Fibroblast of skin of scalp (primary cell): ENCODE results near the gene TRIM65. TPM values are rescaled to one million over a fixed set of nuclear protein-coding genes. Genes with fewer than 3 reads are reported as not detected.

Experiments used
- DNase-seq: peaks from one replicate; pipeline ENCODE4 v3.0.0-alpha.2; 2013
- polyA plus RNA-seq, 2 experiments: library from polyadenylated mRNA; unstranded; fragments of 120-200 nt; gene quantifications; one replicate each; pipeline ENCODE4 v1.2.1, GENCODE V29; 2013; ENCODE audit not compliant: insufficient read length in 2 of 2

The TRIM65 gene
- polyA plus RNA-seq (2013, experiment 1 of 2; ENCODE audit: insufficient read length), result 18.0 TPM
- 15.1 TPM for polyA plus RNA-seq (2013, experiment 2 of 2; ENCODE audit: insufficient read length)

DNA sequence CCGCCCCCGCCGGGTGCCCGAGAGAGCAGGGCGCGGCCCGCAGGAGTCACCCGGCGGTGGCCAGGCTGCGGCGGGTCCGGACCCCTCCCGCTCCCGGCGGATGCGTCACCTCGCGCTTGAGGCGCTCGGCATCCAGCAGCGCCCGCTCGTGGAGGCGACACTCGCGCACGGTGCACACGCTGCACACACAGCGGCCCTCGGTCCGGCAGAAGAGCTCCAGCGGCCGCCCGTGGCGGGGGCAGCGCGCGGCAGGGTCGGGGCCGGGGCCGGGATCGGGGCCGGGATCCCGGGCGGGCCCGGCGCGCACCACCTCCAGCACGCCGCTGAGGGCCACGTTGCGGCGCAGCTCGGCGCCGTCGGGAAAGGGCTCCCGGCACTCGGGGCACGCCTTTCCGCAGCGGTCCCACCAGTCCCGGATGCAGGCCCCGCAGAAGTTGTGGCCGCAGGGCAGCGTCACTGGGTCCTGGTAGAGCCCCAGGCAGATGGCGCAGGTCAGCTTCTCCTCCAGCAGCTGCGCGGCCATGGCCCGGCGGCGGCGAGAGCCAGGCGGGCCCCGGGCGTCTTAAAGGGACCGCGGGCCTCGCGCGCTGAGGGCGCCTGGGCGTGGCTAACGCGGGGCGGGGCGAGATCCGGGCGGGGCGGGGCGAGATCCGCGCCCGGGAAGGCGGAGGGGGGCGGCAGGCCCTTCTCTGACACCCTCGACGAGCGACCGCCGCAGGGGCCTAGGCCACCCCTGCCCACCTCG is at the start of gene TRIM65:
TSS of gene TRIM65 (minus strand) at position 537 of the 745 bp plus-strand sequence. CDS start at position 523, 14 bp downstream.
- DNase-seq, result peak; percentile 82

- no peak for DNase-seq
Measured at GRCh38 chr17:75945211-75945610, 48.5 kb upstream of the TRIM65 start.

DNA sequence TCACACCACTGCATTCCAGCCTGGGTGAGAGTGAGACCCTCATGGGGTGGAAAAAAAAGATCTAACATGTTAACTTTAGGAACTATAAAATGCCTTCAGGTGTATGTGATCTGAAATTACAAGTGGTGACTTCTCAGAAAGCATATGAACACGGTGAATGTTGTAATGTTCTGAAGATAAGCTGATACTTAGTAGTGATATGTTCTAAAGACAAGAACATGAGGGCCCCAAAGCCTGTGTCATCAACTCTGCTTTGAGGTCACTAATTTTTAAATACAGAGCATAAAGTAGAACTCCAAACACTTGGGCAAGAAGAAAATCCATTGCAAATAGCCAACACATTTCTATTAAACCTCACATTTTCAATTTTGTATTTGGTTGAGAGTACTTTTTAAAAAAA is 46.7 kb upstream of the TRIM65 start:
- no peak for DNase-seq

DNA sequence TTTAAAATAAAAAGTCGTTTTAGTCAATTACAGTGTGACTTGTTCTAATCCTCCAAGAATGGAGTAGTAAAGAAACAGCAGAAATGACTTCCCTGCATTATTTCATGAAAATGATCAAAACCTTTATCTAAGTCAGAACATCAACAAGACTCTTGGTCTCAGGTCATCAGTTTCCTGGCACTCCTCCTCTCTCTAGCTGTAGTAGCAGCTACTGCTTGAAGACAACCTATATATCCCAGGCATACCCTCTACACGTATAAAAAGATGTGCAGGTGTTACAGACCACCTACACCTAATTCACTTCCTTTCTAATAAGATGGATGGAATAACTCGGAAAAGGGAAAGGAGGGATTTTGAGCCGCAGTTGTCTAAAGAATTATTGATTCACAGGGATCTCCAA is 45.7 kb upstream of the TRIM65 start:
- no peak for DNase-seq

DNA sequence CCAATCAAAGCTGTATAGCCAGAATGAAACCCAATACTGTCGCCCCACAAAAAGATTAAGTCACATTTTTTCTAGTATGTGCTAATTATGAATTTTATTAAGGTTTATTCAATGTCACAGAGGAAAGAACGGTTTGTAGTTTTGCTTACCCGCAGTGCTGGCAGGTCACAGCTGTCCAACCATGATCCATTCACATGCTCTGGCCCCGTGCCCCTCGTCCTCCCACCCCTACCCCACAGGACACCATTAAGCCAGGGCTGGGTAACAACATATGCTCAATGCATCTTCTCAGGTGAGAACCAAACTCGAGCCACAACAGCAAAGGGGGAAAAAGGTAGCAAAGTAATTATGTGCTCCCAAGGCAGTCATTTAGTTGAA is 44.7 kb upstream of the TRIM65 start:
- no peak for DNase-seq

GRCh38 chr17:75940727-75941441 is 44.1 kb upstream of the TRIM65 start, which contains the start of gene FBF1:
TSS of gene FBF1 (minus strand) at chr17:75941042. CDS start at chr17:75938149, 2,893 bp downstream.
- peak; percentile 95 for DNase-seq

GRCh38 chr17:75937652-75938051 is 40.9 kb upstream of the TRIM65 start:
- no peak for DNase-seq

DNA sequence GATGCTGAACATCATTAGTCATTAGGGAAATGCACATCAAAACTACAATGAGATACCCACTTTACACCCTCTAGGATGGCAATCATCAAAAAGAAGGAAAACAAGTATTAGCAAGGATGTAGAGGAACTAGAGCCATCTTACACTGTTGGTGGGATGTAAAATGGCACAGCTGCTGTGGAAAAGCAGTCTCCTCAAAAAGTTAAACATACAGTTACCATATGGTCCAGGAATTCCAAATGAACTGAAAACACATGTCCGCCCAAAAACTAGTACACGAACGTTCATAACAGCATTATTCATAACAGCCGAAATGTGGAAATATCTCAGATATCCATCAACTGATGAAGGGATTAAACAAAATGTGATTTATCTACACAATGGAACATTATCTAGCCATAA is 37.1 kb upstream of the TRIM65 start:
- DNase-seq, result peak; percentile 15

DNA sequence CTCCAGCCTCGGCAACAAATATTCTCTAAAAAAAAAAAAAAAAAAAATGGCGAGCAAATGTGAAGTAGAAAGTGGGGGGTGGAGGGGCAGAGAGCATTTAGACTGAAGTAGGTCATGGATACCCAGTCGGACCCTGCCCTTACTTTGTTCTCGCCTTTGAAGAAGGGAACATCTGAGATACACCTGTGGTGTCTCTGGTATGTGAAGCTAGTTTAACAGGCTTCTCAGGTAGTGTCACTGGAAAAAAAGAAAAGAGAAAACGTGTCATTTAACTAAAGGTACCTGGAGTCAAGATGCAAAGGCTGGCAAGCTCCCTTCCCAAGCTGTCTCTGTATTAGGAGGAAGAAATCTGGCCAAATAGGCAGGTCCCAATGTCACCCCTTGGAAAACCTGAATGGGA is 36.1 kb upstream of the TRIM65 start:
- DNase-seq, result no peak

DNA sequence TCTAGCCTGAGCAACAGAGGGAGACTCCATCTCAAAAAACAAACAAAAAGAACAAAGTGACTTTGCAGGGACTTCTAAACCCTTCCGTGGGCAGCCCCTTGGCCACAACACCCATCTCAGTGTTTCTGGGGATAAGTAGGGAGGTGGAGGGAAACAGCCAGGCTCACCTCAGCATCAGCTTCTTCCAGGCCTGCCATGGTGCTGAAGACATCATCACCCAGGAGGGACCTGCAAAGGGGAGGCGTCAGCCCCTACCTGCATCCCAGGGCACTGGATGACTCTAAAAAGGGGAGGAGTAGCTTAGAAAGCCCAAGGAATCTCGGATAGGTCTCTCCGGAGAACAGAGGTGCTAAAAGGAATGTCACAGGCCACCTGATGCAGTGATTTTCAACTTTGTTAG is 34.3 kb upstream of the TRIM65 start:
- no peak for DNase-seq

GRCh38 chr17:75927286-75927922 is 30.7 kb upstream of the TRIM65 start:
- DNase-seq, result no peak

DNA sequence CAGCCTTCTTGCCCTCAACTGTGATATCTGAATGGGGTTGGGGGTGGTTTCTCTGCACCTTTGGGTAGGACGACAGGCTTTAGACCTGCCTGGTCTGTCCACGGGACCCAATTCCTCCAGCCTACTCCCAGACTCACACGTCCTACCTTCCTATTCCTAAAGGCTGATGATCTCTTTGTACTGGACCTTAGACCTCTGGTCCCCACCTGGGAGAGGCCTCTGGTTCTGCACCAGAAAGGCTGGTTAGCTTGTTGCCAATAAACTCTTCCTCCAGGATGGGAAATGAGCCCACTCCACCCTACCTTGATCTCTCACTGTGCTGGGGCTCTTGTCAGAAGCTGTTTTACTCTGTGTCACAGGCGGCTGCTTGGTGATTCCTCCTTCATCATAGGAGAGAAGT is 29.7 kb upstream of the TRIM65 start:
- DNase-seq, result no peak

- DNase-seq, result no peak
Measured at GRCh38 chr17:75925912-75926311, 29.2 kb upstream of the TRIM65 start.

DNA sequence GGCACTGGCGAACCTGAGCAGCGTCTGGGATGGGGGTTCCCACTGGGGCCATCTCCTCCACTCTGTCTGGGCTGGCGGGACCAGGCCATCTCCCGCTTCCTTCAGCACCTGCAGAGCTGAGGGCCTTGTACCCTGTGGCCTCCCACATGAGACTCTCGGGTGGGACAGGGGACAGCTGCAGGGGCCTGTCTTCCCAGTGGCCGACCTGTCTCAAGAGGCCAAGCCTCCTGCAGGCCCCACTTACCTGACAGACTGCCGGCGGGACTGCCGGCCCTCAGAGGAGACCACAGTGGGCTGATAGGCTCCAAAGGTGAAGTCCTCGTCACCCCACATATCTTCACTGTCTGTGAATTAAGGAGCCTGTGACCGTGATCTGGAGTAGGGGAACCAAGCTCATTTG is 28.4 kb upstream of the TRIM65 start:
- no peak for DNase-seq

GRCh38 chr17:75922963-75923874 is 26.5 kb upstream of the TRIM65 start:
- no peak for DNase-seq

DNA sequence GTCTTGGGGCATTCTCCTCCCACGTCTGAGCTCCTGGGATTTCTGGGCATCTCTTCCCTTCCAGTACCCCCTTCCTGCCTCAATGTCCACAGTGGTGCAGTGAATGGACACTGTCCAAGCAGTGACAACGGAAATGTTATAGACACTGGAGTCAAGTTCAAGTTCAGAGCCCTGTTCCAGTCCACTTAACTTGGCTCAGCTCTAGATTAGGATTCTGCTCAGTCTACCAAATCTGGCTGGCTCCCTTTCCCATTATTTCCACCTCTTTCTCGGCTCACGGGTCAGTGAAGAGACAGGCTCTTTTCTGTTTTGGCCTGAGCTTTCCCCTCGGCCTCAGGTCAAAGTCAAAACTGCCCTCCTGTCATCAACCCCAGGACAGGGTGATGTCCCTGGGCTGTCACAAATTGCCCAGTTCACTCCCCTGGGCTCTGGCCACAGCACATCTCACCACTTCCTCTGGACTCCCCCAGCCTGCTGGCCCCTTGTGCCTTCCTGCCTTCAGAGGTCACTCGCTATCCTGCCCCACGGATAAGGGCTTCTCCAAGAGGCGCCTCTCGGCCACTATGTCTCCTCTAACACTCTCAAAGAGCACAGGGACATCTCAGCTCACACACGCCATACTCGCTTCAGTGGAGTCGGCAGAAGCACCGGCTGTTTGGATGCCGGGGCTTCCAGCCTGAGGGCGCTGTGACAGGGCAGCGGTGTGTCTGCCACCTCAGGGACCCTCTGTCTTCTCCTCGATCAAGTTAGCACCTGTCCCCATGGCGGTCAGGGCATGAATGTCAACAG is 25.6 kb upstream of the TRIM65 start:
- no peak for DNase-seq

DNA sequence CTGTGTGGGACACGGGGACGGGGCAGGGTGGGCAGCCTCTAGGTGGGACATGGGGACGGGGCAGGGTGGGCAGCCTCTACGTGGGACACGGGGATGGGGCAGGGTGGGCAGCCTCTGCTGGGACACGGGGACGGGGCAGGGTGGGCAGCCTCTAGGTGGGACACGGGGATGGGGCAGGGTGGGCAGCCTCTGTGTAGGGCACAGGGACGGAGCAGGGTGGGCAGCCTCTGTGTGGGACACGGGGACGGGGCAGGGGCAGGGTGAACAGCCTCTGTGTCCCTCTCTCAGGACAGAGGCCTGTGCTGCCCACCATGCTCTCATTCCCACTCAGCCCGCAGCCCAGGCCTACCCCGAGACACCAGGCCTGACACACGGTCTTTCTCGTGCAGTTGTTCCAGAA is 24.8 kb upstream of the TRIM65 start:
- no peak for DNase-seq

GRCh38 chr17:75920045-75920560 is 23.4 kb upstream of the TRIM65 start:
- no peak for DNase-seq

DNA sequence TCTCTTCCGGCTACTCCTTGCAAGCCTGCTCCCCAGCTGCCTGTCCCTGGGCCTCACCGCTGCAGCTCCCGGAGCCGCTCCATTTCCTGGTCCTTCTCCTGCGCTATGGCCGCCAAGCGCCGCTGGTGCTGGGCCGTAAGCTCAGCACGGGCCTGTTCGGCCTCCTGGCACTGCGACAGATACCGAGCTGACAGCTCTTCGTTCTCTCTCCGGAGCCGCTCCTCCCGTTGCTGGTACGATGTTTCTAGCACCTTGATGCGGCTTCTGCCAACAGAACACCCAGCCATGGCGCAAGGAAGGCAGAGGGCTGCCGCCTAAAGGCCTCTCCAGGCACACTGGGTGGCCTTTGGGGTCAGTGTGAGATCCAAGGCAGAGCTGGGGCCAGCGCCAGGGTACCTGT is 22.9 kb upstream of the TRIM65 start:
- DNase-seq, result no peak

GRCh38 chr17:75917917-75918445 is 21.2 kb upstream of the TRIM65 start:
- no peak for DNase-seq
